Lower leg skin (tissue), 3 donors: ENCODE data around the gene SLC8A2.

Source experiments
- POLR2A ChIP-seq, 2 donors: fragments of 450-650 bp; IDR thresholded peaks; one replicate each; pipeline ENCODE4 v1.6.1; 2016 to 2017; ENCODE audit warnings: antibody characterized with exemption in 2 of 2, mild to moderate bottlenecking in 1 of 2, moderate library complexity in 1 of 2
- TF ChIP-seq, protein P1 (sequence below), 3 donors: fragments of 450-650 bp; IDR thresholded peaks; one replicate each; pipeline ENCODE4 v1.5.1; 2016; ENCODE audit warnings: antibody characterized with exemption in 3 of 3, mild to moderate bottlenecking in 3 of 3, moderate library complexity in 2 of 3

DNA sequence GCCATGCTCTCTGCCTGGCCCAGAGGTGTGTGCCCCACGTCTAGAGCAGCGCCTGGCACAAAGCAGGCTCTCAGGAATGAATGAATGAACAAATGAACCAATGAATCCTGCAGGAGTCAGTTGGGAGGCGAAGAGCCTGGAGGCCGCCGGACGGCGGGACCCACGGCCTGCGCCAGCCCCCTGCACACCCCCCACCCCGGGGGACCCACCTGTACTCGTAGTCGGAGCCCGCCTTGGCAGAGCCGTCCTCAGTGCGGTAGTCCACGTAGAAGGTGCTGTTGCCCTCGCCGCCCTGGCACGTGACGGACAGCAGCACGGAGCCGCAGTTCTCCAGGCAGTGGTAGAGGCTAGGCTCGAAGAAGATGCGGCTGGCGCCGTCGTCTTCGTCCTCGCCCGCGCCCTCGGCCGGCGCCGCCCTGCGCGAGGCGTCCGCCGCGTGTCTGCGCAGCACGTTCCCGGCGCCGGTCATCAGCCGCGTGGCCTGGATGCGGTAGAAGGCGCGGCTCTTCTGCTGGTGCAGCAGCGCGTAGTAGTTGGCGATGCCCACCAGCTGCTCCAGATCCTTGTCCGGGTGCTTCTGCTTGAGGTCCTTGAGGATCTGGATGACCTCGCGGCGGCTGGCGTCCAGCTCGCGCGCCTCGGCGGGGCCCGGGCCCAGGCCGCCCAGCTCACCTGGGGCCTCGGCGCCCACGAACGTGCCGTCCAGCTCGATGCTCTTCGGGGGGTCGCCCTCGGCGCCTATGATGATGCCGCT is 14.8 kb downstream of the SLC8A2 start:
- TF ChIP-seq, protein P1, sequence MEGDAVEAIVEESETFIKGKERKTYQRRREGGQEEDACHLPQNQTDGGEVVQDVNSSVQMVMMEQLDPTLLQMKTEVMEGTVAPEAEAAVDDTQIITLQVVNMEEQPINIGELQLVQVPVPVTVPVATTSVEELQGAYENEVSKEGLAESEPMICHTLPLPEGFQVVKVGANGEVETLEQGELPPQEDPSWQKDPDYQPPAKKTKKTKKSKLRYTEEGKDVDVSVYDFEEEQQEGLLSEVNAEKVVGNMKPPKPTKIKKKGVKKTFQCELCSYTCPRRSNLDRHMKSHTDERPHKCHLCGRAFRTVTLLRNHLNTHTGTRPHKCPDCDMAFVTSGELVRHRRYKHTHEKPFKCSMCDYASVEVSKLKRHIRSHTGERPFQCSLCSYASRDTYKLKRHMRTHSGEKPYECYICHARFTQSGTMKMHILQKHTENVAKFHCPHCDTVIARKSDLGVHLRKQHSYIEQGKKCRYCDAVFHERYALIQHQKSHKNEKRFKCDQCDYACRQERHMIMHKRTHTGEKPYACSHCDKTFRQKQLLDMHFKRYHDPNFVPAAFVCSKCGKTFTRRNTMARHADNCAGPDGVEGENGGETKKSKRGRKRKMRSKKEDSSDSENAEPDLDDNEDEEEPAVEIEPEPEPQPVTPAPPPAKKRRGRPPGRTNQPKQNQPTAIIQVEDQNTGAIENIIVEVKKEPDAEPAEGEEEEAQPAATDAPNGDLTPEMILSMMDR (IDR thresholded peaks at IDR 0.05), result no peak
- TF ChIP-seq POLR2A (IDR thresholded peaks at IDR 0.05), result no peak
